CD4-positive, alpha-beta T cell (primary cell): ENCODE data around the gene SPATA31C2. TPM values are rescaled to one million over a fixed set of nuclear protein-coding genes. Genes with fewer than 3 reads are reported as not detected.

Experiments
- ATAC-seq: fragments of 200-7000 bp; cut with Tn5 transposase; one replicate; pipeline ENCODE4 v1.10.0; 2022; ENCODE audit warnings: mild to moderate bottlenecking; ENCODE audit not compliant: poor library complexity
- CTCF ChIA-PET: fragments of 350-600 bp; sonication (Branson Sonifier 250); formaldehyde crosslinking; loops from one replicate; lab custom pipeline; 2021; ENCODE audit warnings: antibody characterized with exemption, inconsistent platforms; lab: Charles Lee
- POLR2A ChIA-PET: fragments of 350-600 bp; sonication (Branson Sonifier 250); formaldehyde crosslinking; loops from one replicate; lab custom pipeline; 2021; ENCODE audit warnings: antibody characterized with exemption, inconsistent platforms; lab: Charles Lee
- DNase-seq, 14 experiments: peaks; one replicate each; pipeline ENCODE4 v3.0.0-alpha.2; 2013 to 2020; ENCODE audit warnings: mixed read lengths in 2 of 14
- H3K27ac ChIP-seq, 2 donors: one replicate each; pipeline versions ENCODE4 v1.5.1 to v1.7.0; 2013; ENCODE audit warnings: low read length in 2 of 2, low read depth in 1 of 2, mild to moderate bottlenecking in 1 of 2
- H3K27me3 ChIP-seq, 2 experiments: 1 replicate in 1 of 2; 2 replicates in 1 of 2; pipeline versions ENCODE4 v1.6.1 to v1.7.0; 2013; ENCODE audit warnings: low read length in 2 of 2, control low read depth in 1 of 2, mild to moderate bottlenecking in 1 of 2, moderate library complexity in 1 of 2; ENCODE audit not compliant: insufficient read depth in 2 of 2, control insufficient read depth in 1 of 2
- H3K36me3 ChIP-seq: one replicate; pipeline ENCODE4 v1.6.1; 2013; ENCODE audit warnings: low read length, control low read depth; ENCODE audit not compliant: insufficient read depth
- H3K4me1 ChIP-seq: one replicate; pipeline ENCODE4 v1.6.1; 2013; ENCODE audit warnings: low read length, control low read depth; ENCODE audit not compliant: insufficient read depth
- H3K4me3 ChIP-seq: one replicate; pipeline ENCODE4 v1.5.1; 2013; ENCODE audit warnings: mild to moderate bottlenecking, low read length, moderate library complexity
- H3K9me3 ChIP-seq, 2 experiments: 1 replicate in 1 of 2; 2 replicates in 1 of 2; pipeline versions ENCODE4 v1.6.1 to v1.7.0; 2013; ENCODE audit warnings: low read length in 2 of 2, mild to moderate bottlenecking in 2 of 2, control low read depth in 1 of 2, moderate library complexity in 1 of 2; ENCODE audit not compliant: control insufficient read depth in 1 of 2, insufficient read depth in 1 of 2
- H3K27ac Mint-ChIP-seq: one replicate; pipeline ENCODE4 v1.8.0; 2020; ENCODE audit warnings: mixed read lengths
- H3K27me3 Mint-ChIP-seq: one replicate; pipeline ENCODE4 v1.8.0; 2021; ENCODE audit warnings: mixed read lengths
- H3K36me3 Mint-ChIP-seq: one replicate; pipeline ENCODE4 v1.8.0; 2021; ENCODE audit warnings: low read depth, mixed read lengths
- H3K4me1 Mint-ChIP-seq: one replicate; pipeline ENCODE4 v1.8.0; 2021; ENCODE audit warnings: low read depth, mixed read lengths
- H3K4me3 Mint-ChIP-seq: one replicate; pipeline ENCODE4 v1.8.0; 2020; ENCODE audit warnings: mild to moderate bottlenecking, mixed read lengths
- H3K9me3 Mint-ChIP-seq: one replicate; pipeline ENCODE4 v1.8.0; 2020; ENCODE audit warnings: mixed read lengths
- CTCF ChIP-seq: fragments of 200-600 bp; IDR thresholded peaks from one replicate; pipeline ENCODE4 v1.8.0; 2022; ENCODE audit warnings: antibody characterized with exemption, mild to moderate bottlenecking
- intact Hi-C, 2 experiments: fragments of 100-400 bp; cut with DNase I in 1 of 2; cut with micrococcal nuclease in 1 of 2; formaldehyde crosslinking; loops; one replicate each; pipeline versions ENCODE4 v1.15.1 to v1.9.0; 2023 to 2025; cut with DNase I, micrococcal nuclease
- total RNA-seq, 174 experiments: library from RNA in 2 of 174; stranded (reverse) in 2 of 174; gene quantifications; one replicate each; pipeline ENCODE4 v1.2.3 and lab custom pipeline; 2021 to 2026

The SPATA31C2 gene
- total RNA-seq, 2 experiments from 2014 or later = not detected

DNA sequence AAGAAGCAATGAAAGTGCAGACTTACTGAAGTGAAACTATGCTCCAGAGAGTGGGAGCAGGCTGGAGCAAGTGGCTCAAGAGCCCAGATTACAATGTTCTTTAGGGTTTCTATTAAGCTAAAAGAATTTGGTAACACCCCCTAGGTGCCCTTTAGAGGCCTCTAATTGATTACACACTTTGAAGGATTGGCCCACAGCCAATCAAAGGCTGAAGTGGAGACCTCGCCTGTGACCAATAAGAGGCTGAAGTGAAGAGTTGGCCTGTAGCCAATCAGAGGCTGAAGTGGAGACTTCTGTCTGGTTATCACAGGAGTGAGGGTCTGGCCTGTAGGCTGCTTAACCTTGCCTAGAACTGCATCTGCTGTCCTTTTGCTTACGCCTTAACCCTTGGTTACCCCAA is 46.7 kb upstream of the SPATA31C2 start:
- ATAC-seq = no peak
- CTCF ChIA-PET = no interaction called here
- no peak overlapping the region for H3K4me3 ChIP-seq
- H3K27ac ChIP-seq = no peak overlapping the region
- H3K27ac Mint-ChIP-seq = no peak overlapping the region
- H3K36me3 Mint-ChIP-seq = no peaks in the 10 kb centered on the region
- peaks cover 0 to 6% of the 10 kb centered on the region in 2 experiments for H3K9me3 ChIP-seq
- no peaks in the 10 kb centered on the region for H3K4me1 ChIP-seq
- TF ChIP-seq CTCF = no peak
- peaks cover 5 to 9% of the 10 kb centered on the region in 2 experiments for H3K27me3 ChIP-seq
- H3K4me3 Mint-ChIP-seq = no peak overlapping the region
- H3K36me3 ChIP-seq = no peaks in the 10 kb centered on the region
- H3K9me3 Mint-ChIP-seq = no peaks in the 10 kb centered on the region
- H3K27me3 Mint-ChIP-seq = peaks cover 20% of the 10 kb centered on the region
- intact Hi-C loops = no loop called here
- POLR2A ChIA-PET = no interaction called here
- no peak for DNase-seq
- H3K4me1 Mint-ChIP-seq = no peaks in the 10 kb centered on the region

- CTCF ChIA-PET = no interaction called here
- Histone ChIP-seq H3K27me3 (peaks cover 5 to 9% of the 10 kb centered on the region in 2 experiments), H3K4me1 (peaks cover 4% of the 10 kb centered on the region), H3K36me3 (no peaks in the 10 kb centered on the region), H3K9me3 (peaks cover 0 to 8% of the 10 kb centered on the region in 2 experiments), H3K4me3 (no peak overlapping the region), H3K27ac (no peak overlapping the region)
- TF ChIP-seq CTCF = no peak
- Mint-ChIP-seq H3K27me3 (peaks cover 18% of the 10 kb centered on the region), H3K36me3 (no peaks in the 10 kb centered on the region), H3K4me1 (peaks cover 4% of the 10 kb centered on the region), H3K4me3 (no peak overlapping the region), H3K9me3 (no peaks in the 10 kb centered on the region), H3K27ac (no peak overlapping the region)
- POLR2A ChIA-PET = no interaction called here
- no peak for DNase-seq
- no peak for ATAC-seq
- intact Hi-C loops = no loop called here
Measured at GRCh38 chr9:88183798-88184495, 45.7 kb upstream of the SPATA31C2 start.

DNA sequence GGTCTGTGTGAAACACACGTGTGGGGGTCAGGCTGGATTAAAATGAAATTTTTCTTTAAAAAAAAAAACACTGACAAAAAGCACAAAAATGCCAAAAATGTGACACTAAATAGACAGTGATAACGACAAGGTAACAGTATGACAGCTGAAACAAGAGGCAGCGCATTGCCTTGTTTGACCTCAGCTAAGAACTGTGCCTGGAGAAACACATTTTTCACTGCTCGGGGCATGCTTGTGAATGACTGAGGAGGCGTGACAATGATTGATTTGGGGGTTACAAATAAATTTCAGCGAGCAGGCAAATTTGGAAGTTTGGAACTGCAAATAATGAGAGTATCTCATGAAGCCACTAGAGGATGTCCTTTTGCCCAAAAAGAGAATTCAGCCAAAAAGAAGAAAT is 44.2 kb upstream of the SPATA31C2 start:
- ChIA-PET CTCF (no interaction called here), POLR2A (no interaction called here)
- Histone ChIP-seq H3K27ac (no peak overlapping the region), H3K9me3 (peaks cover 0 to 7% of the 10 kb centered on the region in 2 experiments), H3K4me3 (no peak overlapping the region), H3K27me3 (peaks cover 5 to 9% of the 10 kb centered on the region in 2 experiments), H3K36me3 (no peaks in the 10 kb centered on the region), H3K4me1 (peaks cover 7% of the 10 kb centered on the region)
- H3K36me3 Mint-ChIP-seq = no peaks in the 10 kb centered on the region
- TF ChIP-seq CTCF = no peak
- H3K27me3 Mint-ChIP-seq = peaks cover 18% of the 10 kb centered on the region
- ATAC-seq = no peak
- intact Hi-C loops = no loop called here
- no peak overlapping the region for H3K4me3 Mint-ChIP-seq
- no peak overlapping the region for H3K27ac Mint-ChIP-seq
- no peak for DNase-seq
- peaks cover 10% of the 10 kb centered on the region for H3K4me1 Mint-ChIP-seq
- H3K9me3 Mint-ChIP-seq = no peaks in the 10 kb centered on the region
